Left renal cortex interstitium (tissue), 4 donors: ENCODE measurements around the gene SLC25A48. TPM values are rescaled to one million over a fixed set of nuclear protein-coding genes. Genes with fewer than 3 reads are reported as not detected.

Source experiments
- DNase-seq, 4 donors: peaks; one replicate each; pipeline ENCODE4 v3.0.0-alpha.2; 2013; ENCODE audit warnings: low read depth in 4 of 4, low spot score in 2 of 4, missing footprints in 1 of 4
- polyA plus RNA-seq, 4 donors: library from polyadenylated mRNA; unstranded; fragments of 120-200 nt; gene quantifications; one replicate each; pipeline ENCODE4 v1.2.1, GENCODE V29; 2013; ENCODE audit not compliant: insufficient read length in 4 of 4

SLC25A48 gene
- polyA plus RNA-seq, 4 donors: 2.8 to 4.4 (median 3.9) TPM

DNA sequence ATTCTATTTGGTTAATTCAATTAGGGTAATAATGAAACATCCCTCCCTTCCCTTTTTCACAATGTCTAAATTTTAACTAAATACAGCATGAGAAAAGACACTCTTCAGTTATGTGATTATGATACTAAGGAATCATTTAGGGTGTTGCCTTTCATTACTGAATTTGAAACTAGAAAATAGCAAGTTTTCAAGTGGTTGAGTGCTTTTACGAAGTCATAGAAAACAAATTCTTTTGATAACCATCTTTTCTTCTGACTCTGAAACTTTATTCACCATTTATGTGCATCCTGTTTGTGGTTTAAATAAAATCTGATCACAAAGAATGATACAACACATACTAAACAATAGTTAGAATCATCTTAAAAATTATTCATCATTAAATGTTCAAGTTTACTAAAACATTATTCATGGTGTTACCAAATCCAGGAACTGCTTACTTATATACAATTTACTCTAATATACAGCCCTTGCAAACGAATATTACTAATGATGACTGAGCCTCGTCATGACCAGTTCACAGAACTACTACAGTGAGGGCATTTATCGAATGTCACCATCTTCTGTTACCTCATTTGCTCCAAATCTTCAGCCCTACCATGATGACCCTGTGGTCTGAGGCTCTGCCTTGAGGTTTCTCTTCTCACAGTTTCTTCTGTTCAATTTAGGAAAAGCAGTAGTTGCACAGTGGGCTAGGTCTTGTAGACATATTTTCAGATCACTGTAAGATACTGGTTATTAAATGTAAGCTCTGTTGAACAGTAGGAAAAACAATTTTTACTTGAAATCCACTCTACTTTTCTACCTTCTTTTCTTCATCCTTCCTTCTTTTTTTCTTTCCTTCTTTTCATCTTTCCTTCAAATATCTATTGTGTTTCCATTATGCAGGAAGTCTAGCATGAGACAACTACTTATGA lies 79.5 kb downstream of the SLC25A48 start:
- no peak for DNase-seq

DNA sequence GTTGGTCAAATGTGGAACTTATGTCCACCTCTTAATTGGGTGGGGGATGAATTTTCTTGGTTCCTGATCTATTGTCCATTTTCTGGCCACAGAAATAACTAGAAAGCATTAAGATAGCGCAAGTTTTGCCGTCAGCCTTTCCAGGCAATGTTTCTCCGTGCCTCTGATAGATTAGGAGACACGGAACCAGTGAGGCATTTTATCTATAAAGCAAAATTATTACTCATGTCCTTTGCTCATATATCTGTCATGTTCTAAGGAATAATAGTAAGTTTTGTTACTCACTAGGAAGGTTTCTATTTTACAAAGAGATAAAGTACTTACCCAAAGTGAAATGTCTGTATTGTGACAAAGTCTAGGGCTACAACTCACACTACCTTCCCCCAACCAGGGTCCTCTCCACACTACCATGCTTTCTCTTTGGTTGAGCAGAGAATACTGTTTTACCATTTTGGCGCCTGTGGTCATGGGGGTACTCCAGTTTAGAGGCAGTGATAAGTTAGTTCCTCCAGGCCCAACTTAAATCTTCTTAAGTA lies 81.1 kb downstream of the SLC25A48 start:
- no peak for DNase-seq

DNA sequence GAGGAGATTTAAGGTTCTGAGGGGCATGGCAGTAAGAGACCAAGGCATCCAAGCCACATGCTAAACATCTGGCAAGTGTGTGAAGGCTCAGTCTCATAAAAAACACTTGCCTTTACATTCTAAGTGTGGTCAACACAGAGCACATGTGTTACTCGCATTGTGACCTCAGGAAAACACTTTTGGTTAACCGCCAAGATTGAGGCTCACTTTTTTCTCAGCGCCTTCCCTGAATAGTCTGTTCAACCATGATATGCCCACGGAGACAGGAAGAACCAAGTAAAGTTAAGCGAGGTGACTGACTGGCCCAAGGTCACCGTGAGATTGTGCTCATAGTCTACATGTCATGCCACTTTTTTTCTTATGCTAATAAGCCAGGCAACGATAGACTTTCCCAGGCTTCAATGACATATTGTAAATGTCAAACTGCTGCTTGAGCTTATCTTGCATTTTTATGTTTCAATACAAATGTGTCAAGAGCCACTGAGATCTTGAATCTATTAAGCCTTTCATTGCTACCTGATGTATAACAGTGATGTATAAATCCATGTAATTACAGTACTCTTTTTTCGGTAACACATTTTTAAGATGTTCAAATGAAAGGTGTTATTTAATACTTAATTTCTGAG lies 82.3 kb downstream of the SLC25A48 start:
- DNase-seq: no peak

DNA sequence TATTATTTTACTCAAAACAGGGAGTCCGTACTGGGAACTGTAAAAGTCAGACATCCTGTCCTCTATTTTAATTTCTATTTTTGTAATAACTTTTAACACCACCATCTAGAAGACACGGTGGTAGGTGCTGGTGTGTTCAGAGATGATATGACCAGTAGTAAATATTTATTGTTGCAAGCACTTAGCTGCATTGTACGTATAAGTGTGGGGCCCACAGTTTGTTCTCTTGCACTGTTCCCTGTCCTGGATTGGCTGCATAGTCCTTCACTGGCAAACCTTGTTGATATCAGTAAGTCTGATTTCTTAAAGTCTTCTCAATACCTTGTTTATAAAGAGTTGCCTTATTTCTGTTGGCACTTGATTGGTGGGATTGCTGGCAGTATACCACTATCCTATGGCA lies 85.7 kb downstream of the SLC25A48 start:
- no peak for DNase-seq

DNA sequence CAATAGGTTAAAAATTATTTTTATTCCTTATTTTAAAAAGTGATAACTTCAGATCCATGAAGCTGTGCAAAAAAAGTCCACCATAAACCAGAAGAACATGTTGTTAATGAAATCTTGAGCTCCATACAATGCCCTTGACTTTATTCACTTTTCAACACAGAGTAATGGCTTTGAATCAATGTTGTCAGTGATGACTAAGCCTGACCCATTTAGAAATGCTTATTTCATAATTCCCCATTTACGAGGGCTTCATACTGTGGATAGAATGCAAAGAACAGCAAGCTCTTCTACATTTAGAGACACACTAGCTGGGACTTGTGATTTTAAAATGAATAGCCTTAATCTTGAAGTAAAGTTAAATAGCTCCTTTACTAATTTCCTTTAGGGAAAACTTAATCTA lies 86.9 kb downstream of the SLC25A48 start:
- no peak for DNase-seq

DNA sequence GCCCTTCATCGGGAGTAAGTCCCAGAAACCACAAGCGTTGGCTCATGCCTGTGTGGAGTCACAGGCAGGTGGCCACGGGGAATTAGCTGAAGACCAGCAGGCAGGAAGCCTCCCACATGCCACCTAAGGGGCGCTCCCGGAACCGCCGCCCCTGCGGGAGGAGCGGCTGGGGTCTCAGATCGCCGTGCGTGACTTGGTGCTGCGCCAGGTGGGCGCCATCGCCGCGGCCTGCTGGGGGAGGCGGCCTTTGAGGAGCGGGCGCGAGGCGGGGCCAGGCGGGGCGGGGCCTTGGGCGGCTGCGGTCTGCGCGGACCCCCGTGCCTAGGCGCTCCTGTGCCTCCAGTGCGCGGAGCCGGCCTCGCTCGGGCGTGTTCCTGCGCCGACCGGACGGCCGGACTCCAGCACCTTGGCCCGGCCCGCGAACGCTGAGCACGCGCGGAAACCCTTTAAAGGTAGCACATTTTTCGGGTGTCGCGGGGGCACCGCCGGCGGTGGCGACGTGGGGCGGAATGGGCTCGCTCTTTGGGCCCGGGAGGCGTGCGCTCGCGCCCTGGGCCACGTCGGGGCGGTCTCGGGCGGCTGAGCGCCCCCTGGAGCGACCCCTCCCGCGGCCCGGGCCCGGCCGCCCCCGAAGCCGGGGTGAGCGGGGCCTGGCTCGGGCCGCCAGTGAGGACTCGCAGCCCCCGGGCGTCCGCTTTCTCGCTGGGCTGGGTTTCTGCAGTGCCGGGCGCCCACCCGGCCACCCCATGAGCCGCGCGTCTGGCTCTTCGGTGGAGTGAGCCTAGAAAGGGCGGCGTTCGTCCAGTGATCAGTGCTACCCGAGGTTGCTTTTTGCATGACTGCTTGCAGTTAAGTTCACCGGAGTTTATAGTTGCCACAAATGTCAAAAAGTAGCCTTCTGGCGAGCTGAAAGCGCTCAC lies 95.8 kb downstream of the SLC25A48 start:
- peak in 1 of 4 donors; percentile 26 for DNase-seq

DNA sequence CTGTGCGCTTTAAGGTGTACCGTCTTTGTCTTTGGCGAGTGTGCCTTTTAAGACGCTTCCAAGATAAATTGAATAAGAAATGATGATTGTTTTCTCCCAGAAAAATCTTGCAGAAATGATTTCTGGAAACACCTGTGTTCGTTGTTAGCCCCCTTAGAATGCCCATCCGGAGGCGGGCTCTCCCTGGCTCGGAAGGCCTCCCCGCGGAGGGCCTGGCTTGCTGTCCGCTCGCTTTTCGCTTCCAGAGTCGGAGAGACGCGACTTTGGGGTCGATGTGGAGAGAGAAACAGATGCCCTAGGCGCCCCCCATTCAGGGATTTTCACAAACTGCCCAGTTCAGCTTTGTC lies 96.5 kb downstream of the SLC25A48 start:
- DNase-seq: no peak

DNA sequence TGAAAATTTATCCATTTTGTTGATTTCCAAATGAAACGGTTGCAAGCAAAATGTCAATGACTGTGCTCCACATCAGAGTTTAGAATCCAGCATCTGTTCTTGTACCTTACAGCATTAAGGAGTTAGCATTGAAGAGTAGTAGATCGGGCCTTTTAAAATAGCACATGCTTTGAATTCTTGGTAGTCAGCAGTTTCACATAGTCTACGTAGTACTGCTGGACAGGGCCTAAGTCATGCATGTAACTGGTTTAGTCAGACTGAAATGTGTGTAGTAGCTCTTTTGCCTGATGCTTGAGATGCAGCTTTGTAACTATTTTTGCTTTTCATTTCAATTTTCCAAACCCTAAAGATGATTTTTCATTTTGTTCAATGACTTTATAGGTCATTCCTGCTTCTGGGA lies 100.5 kb downstream of the SLC25A48 start:
- no peak for DNase-seq

DNA sequence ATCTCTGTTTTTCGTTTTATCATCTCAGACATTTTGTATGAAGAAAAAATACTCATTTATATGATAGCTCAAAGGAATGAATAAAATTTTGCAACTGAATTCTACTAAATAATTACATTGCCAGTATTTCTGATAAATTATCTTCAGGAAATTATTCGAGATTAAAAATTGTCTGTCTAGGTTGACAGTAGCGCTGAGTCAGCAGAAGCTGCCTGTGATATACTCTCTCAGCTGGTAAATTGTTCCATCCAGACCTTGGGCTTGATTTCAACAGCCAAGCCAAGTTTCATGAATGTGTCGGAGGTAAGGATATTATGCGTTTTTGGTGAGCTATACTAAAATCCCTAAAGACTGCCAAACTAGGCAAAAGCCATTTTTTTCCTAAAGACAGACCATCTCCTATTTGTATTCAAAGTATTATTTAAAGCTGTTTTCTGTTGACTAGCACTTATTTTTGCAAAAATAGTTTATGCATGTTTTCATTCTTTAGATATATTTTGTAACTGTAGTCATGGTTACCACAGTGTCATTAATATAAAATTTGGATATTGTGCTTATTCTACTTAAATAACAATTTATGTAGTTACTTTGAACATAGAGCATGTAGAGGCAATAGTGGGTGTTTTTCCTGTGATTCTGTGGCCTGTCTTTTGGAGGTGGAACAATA lies 102.9 kb downstream of the SLC25A48 start:
- DNase-seq: no peak

Other genes starting within 250 kb of the SLC25A48 start
- not detected for gene IL9, start 61.2 kb downstream of the SLC25A48 start, polyA plus RNA-seq
- 1 to 10 TPM; 1.3 to 4.0 (median 2.7) TPM for gene LECT2, start 120.3 kb downstream of the SLC25A48 start, polyA plus RNA-seq
- 100 to 1,000 TPM; 212 to 302 (median 253) TPM for gene TGFBI, start 194.3 kb downstream of the SLC25A48 start, polyA plus RNA-seq